Hematopoietic multipotent progenitor cell treated with erythropoietin and hydrocortisone succinate and interleukin-3 and kit ligand, for 17 days (in vitro differentiated cells): ENCODE data around the gene STON2.
A peak's percentile ranks its signal among the peaks of the same experiment; 100 is the strongest.

Experiments
- DNase-seq: peaks from one replicate; pipeline ENCODE4 v3.0.0-alpha.2; 2015; ENCODE audit warnings: low spot score

STON2 gene

DNA sequence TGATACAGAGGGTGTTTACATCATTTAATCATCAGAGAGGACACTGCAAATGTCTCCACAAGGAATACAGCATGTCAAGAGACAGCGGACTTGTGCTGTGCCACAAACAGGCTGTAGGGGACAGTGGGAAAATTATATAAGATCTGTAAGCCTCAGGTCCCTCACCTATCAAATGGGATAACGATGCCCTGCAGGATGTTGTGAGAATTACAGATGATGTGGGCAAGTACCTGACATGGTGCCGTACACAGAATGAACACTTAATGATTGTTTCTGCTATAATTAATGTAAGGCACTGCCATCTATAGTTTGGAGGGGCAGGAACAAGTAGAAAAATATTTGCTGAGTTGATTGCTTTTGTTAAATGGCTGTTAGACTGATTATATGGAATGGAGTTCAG lies 97.5 kb downstream of the STON2 start:
- DNase-seq = no peak

DNA sequence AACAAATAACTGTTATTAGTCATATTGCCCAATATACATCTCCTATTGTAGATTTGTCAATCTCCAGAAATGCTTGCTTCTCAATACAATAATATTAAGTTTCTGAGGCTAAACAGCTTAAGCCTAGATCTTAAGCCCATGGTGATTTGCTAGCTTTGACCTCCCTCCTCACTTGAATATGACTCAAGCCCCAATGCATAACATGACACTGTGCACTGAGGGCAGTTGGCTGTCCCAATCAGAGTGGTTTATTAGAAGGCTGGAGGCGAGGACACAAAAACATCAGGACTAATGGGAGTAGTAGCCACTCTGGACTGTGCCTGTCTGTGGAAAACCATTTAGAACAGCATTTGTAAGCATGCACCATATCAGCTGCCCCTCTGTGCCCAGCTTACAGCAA lies 98.3 kb downstream of the STON2 start:
- DNase-seq = no peak

DNA sequence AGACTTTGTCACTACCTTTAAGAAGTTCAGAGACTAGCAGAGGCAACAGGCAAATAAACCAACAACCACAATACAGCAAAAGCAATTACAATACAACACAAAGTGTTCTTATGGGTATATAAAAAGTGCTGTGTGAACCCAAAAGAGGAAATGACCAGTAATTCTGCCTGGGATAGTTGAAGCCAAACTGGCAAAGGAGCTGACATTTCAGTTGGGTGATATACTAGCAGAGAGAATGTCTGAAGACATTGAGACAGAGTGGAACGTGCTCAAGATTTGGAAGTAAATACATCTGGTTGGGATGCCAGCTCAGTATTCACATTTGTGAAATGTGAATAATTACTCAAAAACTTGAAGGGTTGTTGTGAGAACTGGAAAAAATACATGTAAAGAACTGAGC lies 98.8 kb downstream of the STON2 start:
- DNase-seq = no peak

DNA sequence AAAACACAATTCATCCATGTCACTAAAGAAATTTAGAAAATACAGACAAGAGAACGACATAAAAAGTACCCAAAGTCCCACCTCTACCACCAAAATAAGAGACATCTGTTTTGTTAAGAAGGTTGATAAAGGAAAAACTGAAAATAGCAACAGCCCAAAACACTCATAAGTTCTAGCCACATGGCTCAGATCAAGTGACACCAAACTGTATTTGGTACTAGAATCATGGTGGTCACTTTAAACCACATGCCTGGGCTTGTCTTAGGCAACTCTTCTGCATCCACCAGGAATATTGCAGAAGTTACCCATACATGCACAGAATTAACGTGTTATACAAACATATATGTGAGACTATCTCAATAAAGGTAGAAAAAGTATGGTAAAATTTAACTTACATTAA lies 101.2 kb downstream of the STON2 start:
- DNase-seq = no peak

- DNase-seq = no peak
Observed at GRCh38 chr14:81298122-81298521, 102.0 kb downstream of the STON2 start.

- DNase-seq = no peak
Observed at GRCh38 chr14:81295958-81296923, 103.9 kb downstream of the STON2 start.

- DNase-seq = no peak
Observed at GRCh38 chr14:81289516-81289915, 110.6 kb downstream of the STON2 start.

- DNase-seq = no peak
Observed at GRCh38 chr14:81286574-81287370, 113.4 kb downstream of the STON2 start.

DNA sequence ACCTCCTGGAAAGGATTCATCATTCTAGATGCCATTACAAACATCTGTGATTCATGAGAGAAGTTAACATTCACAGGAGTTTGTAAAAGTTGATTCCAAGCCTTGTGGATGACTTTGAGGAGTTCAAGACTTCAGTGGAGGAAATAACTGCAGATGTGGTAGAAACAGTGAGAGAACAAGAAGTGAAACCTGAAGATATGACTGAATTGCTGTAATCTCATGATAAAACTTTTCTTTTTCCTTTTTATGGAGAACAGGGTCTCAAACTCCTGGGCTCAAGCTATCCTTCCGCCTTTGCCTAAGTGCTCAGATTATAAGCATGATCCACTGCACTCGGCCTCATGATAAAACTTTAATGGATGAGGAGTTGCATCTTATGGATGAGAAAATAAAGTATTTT lies 114.9 kb downstream of the STON2 start:
- DNase-seq = no peak

- DNase-seq = no peak
Observed at GRCh38 chr14:81281332-81281731, 118.8 kb downstream of the STON2 start.

DNA sequence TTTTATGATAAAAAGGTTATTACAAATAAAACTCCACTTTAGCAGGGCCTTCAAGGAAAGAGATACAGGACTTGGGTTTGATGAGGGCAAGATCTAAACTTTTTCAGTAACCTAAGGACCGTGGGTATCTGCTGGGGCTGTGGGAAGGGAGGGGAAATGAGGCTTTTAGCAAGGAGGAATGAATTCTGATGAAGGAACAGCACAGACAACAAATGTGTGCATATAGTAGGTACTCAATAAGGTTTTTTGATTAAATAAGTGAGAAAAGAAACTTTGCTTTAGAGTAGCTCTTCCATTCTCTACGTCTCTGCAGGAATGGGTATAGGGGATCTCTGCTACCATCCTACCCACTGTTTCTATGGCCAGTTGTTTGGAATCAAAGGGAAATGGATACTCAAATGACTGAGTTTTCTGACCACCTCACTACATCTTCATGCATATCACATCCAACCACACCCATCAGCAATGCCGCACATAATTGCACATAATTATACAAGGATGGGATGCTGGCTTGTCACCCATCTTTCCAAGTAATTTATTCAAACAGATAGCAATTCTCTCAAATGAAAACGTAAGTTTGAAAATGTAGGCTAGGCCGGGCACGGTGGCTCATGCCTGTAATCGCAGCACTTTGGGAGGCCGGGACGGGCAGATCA lies 119.9 kb downstream of the STON2 start:
- DNase-seq = no peak

- no peak for DNase-seq
Observed at GRCh38 chr14:81277096-81277495, 123.0 kb downstream of the STON2 start.

DNA sequence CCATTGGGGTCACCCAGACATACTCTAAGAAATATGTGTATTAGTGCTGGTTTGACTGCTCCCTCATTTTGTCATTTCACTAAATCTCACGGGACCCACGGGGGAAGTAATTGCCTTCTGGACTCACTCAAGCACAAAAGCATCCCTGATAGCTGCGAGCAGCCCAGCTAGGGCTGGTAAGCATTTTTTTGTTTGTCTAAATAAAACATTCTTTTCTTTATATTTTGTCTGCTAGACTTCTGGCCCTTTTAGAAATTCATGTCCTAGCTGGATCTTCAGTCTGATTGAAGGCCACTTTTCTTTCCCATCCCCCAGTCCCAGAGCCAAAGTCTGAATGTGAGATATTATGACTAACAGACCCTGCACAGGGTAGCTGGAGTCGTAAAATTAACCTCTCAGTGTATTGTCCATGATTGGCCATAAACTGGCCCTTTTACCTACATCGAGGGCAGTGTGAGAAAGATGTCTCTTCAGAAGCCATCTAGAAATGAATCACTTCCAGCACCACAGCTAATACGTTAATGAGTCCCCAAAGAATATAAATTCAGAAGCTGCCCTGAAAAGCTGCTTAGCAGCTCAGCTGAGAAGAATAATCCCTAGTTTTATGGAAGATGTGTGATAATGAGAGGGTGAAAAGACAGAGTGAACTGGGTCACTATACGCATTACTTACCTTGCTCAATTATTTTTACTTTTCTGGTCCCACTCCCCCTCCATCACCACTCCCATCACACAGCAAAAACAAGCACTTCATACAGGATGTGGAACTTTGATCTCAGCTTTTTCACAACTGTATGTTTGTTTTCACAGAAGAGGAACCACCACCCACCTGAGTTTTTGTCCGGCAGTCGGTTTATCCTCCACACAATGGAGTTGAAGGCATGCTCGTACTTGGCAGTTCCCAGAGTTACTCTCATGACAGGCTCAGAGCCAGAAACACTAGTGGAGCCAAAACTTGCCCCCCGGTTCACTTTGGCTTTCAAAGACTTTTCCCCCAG lies 123.8 kb downstream of the STON2 start:
- no peak for DNase-seq

DNA sequence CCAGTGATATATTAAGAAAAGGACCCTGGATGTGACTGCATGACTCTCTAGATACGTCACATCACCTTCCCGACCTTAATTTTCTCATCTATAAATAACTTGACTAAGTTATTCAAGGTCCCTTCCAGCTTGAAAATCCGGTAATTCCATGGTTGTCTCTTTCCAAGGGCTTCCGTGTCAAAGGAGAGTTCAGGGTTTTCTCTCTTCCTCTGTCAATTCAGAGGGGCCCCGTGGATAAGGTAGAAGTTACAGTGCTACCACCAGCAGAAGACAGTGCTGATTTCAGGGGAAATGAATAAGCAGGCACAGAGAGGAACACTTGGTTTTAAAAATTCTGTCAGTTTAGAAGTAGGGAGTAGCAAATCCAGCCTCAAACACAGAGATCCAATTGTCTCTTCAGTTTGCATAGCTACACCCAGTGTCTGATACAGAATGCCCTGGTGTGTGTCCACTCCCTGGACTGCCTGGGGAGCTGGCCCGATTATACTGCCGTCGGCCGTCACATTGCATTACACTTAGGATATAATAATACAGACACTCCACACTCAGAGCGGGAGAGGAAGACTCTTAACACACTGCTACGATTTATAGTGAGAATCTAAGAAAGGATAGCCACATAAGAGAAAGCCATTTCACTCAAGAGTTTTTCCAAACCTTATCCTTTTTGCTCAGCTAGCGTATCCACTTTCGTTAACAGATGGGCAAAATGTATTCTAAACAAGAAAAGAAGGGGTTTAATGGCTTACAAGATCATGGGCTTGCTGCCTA lies 124.6 kb downstream of the STON2 start:
- DNase-seq = no peak

- DNase-seq = no peak
Observed at GRCh38 chr14:81273961-81274575, 126.1 kb downstream of the STON2 start.

GRCh38 chr14:81273521-81273920 lies 126.6 kb downstream of the STON2 start:
- no peak for DNase-seq

DNA sequence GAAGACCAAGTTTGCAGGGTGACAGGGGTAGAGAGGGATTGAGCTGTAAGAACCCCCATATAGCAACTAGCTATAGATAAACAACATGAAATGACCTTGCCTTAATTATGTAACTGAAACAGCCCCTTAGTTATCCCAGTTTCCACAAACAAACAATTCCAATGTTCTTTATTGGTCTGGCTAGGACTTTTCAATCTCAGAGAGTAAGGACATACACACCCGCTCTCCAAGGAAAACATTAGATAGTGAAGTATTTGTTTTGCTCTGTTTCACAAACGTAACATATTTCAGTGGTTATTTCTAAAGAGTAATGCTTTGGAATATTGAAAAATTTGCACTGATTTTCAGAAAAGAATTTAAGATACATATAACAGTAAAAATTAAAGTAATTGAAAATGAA lies 127.8 kb downstream of the STON2 start:
- DNase-seq = no peak

GRCh38 chr14:81269979-81270375 lies 130.1 kb downstream of the STON2 start:
- no peak for DNase-seq

DNA sequence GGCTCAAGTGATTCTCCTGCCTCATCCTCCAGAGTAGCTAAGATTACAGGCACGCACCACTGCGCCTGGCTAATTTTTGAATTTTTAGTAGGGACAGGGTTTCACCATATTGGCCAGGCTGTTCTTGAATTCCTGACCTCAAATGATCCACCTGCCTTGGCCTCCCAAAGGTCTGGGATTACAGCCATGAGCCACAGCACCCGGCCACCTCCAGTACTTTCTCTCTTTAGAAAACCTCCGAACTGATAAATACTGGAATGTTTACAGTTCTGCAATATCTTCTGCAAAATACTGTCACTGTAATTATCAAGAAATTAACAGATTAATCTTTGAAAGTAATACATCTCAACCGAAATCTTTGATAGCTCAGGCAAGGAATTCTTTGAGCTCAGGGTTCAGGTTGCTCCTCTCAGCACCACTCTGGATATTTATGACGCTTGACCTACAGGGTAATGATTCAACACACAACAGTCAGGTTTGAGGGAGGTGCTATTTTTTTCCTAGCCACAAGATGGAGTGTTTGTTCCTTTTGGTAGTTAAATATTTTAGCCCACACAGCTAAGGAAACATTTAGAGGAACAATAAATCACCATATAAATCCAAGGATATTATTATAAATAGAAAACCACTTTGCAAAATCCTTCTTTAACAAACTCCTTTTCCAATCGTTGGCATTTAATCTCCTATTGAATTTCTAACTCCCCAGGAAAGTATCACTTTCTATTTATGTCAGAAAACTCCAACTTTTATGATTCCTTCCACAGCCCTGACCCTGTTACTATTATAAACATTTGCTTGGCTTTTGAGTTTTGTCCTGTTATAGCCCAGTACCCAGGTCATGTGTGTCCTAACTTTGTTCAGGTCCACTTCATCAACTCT lies 130.8 kb downstream of the STON2 start:
- peak; percentile 64 for DNase-seq
